Measurements from ENCODE around the gene RPUSD1.
"Not testable (repeated sequence)": the region's sequence is repeated elsewhere in the genome, so short reads cannot be mapped to it uniquely, and the experiment has no call there.

Gene RPUSD1

DNA sequence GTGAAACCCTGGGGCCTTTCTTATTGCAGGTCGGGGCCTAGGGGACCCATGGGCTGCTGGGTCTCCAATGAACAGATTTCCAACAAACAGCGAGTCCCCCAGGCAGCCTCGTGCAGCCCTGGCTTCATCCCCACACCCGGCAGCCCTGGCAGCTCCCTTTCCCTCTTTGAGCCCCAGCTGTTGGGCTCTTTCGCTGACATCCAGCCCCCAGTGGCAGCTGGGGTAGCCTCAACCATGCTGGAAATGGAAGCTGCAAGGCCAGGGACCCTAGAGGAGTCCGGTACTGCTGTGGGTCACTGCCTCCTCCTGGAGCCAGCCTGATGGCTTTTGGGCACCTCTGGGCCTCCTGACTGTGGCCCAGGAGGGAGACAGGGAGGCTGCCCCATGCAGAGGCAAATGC is 5.9 kb downstream of the RPUSD1 start:
- no peak for DNase-seq

DNA sequence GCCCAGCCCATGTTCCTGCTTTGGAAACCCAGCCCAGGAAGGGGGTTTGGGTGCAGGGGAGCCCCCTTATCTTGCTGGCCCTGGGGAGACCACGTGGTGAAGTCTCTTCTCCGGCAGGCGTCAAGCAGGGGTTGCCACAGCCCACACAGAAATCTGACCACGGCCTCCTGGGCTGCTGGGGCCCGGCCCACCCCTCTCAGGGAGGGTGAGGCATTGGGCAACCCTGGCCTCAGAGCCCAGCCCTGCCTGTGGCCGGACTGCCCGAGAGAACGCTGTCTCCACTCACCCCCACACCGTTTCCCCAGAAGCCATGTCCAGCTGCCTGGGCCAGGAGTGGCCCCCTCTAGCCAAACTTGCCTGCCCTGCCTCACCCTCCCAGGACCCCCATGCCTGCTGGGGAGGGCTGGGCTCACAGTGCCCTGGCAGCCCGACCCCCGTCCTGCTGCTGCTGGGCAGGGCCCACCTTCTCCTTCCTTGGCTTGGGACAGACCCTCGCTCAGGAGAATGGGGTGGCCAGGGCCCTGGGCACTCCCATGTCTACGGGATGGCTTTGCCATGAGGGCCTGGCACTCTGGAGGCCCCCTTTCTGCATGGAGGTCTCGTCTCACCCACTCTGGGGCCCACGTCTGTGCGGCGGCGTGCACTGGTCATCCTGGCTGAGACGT is 6.7 kb downstream of the RPUSD1 start:
- no peak for DNase-seq

DNA sequence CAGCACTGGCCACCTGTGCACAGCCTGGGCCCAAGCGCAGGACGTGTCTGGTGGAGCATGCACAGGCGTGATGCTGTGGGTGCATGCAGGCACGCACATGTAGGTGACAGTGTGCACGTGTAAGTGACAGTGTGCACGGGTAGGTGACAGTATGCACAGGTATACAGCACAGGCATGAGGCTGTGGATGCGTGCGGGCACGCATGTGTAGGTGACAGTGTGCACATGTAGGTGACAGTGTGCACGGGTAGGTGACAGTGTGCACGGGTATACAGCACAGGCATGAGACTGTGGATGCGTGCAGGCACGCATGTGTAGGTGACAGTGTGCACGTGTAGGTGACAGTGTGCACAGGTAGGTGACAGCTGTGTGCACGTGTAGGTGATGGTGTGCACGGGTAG is 7.9 kb downstream of the RPUSD1 start:
- DNase-seq = no peak

DNA sequence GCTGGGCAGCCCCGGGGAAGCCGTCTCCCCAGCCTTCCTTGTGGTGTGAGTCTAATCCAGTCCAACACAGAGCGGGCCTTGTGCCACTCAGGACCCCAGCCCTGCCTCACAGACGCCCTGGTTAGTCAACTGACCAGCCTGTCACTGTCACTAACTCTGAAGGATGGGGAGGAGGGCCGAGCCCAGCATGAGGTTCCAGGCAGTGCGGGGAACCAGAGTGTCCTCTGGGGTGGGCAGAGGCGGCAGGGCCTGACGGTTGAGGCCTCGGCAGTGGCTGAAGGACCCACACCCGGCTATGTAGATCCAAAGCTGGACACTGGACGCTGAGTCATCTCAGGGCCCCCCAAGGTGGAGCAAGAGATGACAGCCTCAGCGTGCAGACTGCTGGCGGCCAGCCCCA is 8.6 kb downstream of the RPUSD1 start:
- DNase-seq = no peak

DNA sequence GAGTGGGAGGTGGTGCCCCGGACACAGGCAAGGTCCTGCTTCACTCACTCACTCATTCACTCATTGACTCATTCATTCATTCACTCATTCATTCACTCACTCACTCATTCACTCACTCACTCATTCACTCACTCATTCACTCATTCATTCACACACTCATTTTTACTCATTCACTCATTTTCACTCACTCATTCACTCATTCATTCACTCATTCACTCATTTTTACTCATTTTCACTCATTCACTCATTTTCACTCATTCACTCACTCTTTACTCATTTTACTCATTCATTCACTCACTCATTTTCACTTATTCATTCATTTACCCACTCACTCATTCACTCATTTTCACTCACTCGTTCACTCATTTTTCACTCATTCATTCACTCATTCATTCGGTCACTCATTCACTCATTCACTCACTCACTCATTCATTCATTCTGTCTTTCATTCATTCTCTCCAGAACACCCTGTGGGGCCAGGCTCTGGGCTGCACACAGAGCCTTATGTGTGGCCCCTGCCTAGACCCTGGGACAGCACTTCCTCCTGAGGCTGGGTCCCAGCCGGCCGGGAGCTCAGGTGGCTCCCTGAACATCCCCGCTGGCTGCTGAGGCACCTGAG is 9.2 kb downstream of the RPUSD1 start:
- no peak for DNase-seq

DNA sequence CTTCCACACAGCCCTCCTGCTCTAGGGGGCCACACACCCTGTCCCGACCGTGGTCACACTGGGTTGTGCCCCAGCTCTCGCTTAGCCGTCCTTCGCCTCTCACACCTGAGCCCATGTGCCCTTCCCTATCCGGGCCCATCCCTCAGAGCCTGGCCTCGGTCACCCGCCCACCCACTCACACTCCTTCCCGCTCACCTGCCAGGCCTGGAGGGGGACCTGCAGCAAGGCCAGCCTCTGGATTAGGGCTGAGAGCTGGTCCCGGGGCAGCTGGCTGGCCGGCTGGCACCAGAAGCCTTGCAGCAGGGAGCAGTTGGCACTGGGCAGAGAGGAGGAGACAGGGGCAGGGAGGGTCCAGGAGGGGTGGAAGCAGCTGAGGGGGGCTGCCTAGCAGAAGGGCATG is 9.7 kb downstream of the RPUSD1 start:
- no peak for DNase-seq

DNA sequence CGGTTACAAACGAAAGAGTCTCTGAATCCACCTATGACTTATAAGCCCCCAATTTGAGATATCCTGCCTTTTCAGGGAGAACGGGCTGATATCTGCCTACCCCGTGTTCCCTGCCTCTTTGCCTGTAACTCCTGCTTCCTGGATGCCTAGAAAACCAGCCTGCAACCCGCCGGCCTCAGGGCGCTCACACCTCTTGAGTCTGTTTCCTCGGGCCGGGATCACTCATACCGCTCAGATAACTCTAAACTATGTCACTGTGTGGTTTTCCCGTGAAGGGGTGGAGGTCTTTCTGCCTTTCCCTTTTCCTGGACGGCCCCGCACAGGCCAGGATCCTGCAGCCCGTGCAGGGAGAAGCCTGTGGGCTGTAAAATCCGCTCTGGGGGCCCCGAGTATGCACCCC is 10.4 kb downstream of the RPUSD1 start:
- no peak for DNase-seq

DNA sequence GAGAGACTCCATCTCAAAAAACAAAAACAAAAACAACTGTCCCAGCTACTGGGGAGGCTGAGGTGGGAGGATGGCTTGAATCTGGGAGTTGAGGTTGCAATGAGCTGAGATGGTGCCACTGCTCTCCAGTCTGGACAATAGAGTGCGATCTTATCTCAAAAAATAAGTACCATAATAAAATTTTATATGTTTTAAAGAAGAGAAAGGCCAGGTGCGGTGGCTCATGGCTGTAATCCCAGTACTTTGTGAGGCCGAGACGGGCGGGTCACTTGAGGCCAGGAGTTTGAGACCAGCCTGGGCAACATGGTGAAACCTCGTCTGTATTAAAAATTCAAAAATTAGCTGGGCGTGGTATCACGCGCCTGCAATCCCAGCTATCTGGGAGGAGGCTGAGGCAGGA is 11.4 kb downstream of the RPUSD1 start:
- DNase-seq = no peak

DNA sequence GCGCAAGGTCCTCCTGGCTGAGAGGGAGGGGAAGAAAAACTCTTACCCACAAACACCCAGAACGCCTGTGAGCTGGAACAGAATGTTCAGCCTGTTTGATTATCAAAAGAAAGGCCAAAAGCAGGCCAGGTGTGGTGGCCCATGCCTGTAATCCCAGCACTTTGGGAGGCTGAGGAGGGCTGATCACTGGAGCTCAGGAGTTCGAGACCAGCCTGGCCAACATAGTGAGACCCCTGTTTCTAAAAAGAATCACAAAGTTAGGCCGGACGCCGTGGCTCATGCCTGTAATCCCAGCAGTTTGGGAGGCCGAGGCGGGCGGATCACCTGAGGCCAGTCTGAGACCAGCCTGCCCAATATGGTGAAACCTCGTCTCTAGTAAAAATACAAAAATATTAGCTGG is 11.9 kb downstream of the RPUSD1 start:
- not testable (repeated sequence) for DNase-seq

DNA sequence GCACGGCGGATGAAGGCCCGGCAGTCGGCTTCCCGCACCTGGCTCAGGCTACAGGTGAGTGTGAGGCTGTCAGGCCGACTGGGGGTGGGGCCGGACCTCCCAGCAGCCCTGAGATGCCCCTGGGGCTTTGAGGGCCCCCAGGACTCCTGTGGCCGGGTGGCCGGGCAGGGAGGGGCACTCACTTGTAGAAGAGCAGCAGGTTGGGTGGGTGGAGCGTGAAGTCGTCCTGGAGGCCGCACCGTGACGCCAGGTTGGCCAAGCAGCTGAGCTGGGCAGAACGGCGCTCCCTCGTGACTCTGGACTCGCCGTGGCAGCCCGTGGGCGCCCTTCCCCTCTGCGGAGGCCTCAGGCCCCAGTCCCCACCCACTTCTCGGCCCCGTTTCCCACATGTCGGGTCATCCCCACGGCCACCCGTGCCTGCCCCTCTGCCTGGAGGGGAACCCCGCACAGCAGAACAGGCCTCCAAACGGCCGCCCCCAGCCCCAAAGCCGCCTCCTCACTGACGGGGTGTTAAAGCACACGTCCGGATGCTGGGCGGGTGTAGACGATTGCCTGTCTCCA is 12.9 kb downstream of the RPUSD1 start:
- no peak for DNase-seq

DNA sequence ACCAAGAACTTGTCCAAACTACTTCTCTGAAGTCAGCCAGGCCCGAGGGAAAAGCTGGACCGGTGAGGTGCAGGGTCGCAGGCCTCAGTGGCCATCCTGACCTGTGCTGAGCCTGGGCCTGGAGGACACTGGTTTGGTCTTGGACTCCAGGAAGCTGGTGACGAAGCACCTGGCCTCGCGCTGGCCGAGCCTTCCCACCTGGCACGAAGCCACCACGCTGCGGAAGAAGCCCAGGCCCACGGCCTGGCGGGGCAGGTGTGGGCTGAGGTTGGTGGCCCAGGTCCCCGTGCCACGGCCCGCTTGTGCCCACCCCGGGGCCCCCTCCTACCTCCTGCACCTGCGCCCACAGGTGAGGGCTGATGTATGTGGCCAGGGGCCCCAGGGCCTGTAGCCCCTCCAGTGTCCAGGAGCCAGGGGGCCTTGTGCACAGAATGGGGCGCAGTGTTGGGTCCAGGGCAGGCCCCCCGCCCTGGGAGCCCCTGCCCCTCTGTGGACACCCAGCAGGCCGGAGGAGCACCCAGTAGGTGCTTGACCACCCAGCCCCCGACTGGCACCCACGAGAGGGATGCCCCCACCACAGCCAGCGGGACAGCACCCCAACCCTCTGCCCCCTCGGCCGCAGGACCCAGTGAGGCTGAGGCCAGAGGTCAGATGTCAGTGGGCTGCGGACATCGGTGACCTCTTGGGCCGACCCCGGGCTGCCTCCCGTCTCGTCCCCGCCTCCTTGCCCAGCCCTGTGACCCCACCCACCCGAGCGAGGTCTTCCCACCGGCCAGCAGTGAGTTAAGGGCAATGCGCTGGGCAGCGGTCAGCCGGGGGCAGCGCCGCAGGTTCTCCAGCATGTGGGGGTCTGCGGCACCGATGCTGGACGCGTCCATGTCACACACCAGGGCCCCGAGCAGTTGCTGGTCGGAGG is 13.8 kb downstream of the RPUSD1 start:
- no peak for DNase-seq

DNA sequence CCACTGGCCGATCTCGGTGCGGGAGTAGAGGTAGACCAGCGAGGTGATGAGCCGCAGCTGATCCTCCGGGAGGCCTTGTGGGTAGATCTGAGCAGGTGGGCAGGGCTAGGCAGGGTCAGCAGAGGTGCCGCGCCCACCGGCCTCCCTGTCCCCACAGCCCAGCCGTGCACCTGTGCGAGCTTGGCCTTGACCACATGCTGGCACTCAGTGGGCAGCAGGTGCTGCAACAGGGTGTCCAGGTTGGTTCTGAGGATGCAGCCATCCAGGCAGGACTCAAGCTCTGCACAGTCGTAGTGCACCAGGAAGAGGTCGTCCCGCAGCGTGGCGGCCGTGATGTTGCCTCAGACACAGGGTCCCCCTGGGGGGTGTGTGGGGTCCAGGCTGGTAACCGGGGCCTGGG is 15.2 kb downstream of the RPUSD1 start:
- no peak for DNase-seq

DNA sequence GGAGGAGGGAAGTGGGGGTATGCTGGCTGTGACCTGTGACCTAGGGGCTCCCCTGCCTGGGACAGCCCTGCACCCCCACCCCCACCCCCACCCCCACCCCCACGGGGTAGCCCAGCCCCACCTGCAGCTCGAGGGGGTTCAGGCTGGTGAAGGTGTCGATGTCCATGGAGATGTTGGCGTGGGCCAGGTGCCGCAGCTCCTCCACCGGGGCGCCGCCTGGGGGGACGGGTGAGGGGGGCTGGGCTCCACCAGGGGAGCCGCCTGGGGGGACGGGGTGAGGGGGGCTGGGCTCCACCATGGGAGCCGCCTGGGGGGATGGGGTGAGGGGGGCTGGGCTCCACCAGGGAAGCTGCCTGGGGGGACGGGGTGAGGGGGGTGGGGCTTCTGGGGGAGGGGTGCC is 17.8 kb downstream of the RPUSD1 start:
- no peak for DNase-seq

DNA sequence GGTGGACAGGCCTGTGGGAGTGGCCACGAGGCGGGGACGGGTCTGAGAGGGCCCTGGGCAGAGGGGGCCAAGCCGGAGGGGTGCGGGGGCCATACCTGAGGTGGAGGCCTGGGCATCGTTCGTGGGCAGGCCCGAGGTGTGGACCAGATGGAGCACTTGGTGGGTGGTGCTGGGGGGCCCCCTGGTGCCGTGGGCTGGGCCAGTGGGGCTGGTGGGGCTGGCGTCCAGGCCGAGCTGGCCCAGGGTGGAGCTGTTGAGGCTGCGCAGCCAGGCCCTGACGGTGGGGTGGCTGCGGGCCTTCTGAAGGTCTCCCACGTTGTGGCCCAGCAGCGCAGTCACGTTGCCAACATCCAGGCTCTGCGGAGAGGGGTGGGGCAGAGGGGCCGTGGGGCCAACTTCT is 18.2 kb downstream of the RPUSD1 start:
- DNase-seq = no peak

DNA sequence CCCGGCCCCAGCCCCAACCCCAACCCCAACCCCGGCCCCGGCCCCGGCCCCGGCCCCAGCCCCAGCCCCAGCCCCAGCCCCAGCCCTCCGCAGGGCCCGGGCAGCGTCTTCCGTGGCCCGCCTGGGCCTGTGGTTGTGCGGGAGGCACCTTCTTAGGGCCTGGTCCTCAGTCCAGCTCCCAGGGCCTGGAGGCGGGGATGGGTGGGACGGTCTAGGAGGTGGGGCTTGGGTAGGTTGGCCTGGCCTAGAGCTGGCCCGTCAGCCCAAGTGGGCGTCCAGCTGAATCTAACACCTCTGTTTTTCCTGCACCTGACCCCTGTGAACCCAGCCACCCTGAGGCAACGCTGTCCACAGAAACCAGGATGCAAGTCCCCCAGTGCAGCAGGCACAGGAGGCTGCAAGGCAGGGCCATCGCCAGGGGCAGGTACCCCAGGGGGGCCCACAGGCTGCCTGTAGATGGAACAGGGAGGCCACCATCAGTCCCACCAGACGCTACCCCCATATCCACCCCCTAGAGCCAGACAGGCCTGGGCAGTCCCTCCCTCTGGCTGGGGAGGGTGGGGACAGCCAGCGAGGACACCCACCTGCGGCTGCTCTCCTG is 18.9 kb downstream of the RPUSD1 start:
- DNase-seq = no peak

DNA sequence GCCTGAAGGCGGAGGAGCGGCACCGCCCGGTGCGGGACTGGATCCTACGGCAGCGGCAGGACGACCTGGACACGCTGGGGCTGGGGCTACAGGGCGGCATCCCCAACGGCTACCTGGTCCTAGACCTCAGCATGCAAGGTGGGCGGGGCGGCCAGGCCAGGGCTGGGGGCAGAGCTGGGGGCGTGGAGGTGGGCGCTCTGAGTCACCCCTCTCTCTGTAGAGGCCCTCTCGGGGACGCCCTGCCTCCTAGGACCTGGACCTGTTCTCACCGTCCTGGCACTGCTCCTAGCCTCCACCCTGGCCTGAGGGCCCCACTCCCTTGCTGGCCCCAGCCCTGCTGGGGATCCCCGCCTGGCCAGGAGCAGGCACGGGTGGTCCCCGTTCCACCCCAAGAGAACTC is 19.8 kb downstream of the RPUSD1 start:
- DNase-seq = no peak

DNA sequence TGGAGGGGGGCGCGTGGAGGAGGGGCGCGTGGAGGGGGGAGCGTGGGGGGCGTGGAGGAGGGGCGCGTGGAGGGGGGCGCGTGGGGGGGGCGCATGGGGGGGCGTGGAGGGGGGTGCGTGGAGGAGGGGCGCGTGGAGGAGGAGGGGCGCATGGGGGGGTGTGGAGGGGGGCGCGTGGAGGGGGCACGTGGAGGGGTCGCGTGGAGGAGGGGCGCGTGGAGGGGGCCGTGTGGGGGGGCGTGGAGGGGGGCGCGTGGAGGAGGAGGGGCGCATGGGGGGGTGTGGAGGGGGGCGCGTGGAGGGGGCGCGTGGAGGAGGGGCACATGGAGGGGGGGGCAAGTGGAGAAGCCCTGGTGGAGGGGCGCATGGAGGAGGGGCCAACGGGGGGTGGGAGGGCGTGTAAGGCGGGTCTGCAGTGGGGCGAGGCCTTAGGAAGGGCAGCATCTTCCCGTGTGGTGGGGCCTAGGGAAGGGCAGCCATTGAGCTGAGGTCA is 20.4 kb downstream of the RPUSD1 start:
- DNase-seq = no peak

DNA sequence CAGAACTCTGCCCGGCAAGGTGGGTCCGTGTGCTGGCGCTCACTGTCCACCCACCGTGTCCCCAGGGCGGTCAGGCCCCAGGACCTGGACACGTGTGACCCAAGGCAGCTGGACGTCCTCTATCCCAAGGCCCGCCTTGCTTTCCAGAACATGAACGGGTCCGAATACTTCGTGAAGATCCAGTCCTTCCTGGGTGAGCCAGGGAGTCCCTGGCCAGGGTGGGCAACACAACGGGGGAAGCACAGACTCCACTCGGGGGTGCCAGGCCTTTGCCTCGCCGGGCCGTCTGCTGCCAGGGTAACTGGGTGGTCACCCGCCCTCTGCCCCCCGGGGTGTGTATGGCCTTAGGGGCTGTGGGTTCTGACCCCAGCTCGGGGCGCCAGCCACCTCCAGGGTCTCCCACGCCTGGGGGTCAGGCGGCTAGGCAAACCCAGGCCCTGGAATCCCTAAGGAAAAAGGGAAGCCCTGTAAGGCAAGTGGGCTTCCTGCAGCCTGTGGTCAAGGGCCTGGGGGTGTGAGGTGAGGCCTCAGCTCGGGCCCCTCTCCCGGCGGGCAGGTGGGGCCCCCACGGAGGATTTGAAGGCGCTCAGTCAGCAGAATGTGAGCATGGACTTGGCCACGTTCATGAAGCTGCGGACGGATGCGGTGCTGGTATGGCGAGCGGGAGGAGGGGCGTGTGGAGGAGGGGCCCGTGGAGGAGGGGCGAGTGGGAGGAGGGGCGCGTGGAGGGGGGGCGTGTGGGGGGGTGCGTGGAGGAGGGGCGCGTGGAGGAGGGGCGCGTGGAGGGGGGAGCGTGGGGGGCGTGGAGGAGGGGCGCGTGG is 21.2 kb downstream of the RPUSD1 start:
- no peak for DNase-seq

DNA sequence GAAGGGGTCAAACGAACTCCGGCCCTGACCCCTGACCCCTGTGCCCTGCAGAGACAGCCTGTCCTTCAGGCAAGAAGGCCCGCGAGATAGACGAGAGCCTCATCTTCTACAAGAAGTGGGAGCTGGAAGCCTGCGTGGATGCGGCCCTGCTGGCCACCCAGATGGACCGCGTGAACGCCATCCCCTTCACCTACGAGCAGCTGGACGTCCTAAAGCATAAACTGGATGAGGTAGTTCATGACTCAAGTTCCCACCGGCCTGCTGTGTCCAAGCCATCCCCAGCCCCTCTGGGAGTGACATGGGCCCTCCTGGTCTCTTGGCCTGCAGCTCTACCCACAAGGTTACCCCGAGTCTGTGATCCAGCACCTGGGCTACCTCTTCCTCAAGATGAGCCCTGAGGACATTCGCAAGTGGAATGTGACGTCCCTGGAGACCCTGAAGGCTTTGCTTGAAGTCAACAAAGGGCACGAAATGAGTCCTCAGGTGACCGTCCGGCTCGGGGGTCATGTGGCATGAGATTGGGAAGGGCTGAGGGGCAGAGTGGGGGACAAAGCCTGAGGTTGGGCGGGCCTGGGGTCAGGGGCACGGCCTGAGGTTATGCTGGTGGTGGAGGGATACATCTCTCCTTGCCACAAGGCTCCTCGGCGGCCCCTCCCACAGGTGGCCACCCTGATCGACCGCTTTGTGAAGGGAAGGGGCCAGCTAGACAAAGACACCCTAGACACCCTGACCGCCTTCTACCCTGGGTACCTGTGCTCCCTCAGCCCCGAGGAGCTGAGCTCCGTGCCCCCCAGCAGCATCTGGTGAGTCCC is 22.0 kb downstream of the RPUSD1 start:
- DNase-seq = no peak

DNA sequence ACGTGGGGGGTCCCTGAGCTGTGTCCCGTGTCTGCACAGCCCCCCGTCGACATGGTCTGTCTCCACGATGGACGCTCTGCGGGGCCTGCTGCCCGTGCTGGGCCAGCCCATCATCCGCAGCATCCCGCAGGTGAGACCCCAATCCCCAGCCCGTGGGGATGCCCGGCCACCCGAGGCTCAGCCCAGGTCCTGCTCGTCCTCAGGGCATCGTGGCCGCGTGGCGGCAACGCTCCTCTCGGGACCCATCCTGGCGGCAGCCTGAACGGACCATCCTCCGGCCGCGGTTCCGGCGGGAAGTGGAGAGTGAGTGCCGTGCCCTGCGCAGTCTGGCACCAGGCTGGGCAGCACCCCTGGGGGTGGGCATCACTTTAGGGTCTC is 22.7 kb downstream of the RPUSD1 start:
- no peak for DNase-seq

DNA sequence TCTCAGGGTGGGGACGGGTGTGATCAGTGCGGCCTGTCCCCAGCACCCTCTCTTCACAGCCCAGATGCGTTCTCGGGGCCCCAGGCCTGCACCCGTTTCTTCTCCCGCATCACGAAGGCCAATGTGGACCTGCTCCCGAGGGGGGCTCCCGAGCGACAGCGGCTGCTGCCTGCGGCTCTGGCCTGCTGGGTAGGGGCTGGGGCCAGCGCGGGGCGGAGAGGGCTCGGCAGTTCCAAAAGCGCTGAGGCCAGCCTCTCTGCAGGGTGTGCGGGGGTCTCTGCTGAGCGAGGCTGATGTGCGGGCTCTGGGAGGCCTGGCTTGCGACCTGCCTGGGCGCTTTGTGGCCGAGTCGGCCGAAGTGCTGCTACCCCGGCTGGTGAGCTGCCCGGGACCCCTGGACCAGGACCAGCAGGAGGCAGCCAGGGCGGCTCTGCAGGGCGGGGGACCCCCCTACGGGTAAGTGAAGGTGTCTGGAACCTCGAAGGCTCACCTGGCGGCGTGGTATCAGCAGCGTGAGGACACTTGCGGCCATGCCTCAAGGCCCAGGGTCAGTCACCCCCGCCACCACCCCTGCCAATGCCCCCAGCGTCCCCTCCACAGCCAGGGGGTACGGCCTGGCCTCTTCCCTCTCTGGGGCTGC is 23.2 kb downstream of the RPUSD1 start:
- no peak for DNase-seq
